Uterus (tissue), 2 donors: ENCODE results near the gene OMA1.

Experiments
- CTCF ChIP-seq, 4 experiments: fragments of 200-600 bp in 2 of 4; fragments of 450-650 bp in 2 of 4; sonication (generic) in 2 of 4; IDR thresholded peaks; one replicate each; pipeline ENCODE4 v1.5.1; 2016 to 2019; ENCODE audit warnings: antibody characterized with exemption in 4 of 4, mild to moderate bottlenecking in 2 of 4, moderate library complexity in 1 of 4
- POLR2A ChIP-seq, 2 donors: fragments of 450-650 bp; IDR thresholded peaks; one replicate each; pipeline ENCODE4 v1.6.1; 2016; ENCODE audit warnings: antibody characterized with exemption in 2 of 2, mild to moderate bottlenecking in 1 of 2, moderate library complexity in 1 of 2

- TF ChIP-seq CTCF (IDR thresholded peaks at IDR 0.05) (no peak), POLR2A (IDR thresholded peaks at IDR 0.05) (no peak)
Observed at GRCh38 chr1:58432851-58433668, 113.5 kb downstream of the OMA1 start.
